Adrenal gland (tissue), 5 donors: ENCODE data around the gene SIGLEC1.

Experiments
- CTCF ChIP-seq, 6 experiments: fragments of 450-650 bp in 4 of 6; fragments of 200-600 bp in 2 of 6; sonication (generic) in 1 of 6; IDR thresholded peaks; 1 replicate in 5 of 6; 2 replicates in 1 of 6; pipeline versions ENCODE4 v1.5.1 to v1.8.0; 2016 to 2021; ENCODE audit warnings: antibody characterized with exemption in 6 of 6, mild to moderate bottlenecking in 2 of 6, moderate library complexity in 1 of 6
- POLR2A ChIP-seq, 2 donors: fragments of 450-650 bp; IDR thresholded peaks; one replicate each; pipeline ENCODE4 v1.6.1; 2017; ENCODE audit warnings: antibody characterized with exemption in 2 of 2, mild to moderate bottlenecking in 2 of 2, moderate library complexity in 1 of 2
- donor health status: DM: no; HTN: no; CAD: no.

GRCh38 chr20:3663031-3663701 lies 49.2 kb downstream of the SIGLEC1 start, which contains the start of gene GFRA4:
- no peak for TF ChIP-seq CTCF (IDR thresholded peaks at IDR 0.05)
- no peak for TF ChIP-seq POLR2A (IDR thresholded peaks at IDR 0.05)
